Activated T-cell treated with anti-CD3 and anti-CD28 coated beads, Interleukin-2, amount 50 U/mL, for 72 hours (primary cell): ENCODE measurements around the gene ACAP3. TPM values are rescaled to one million over a fixed set of nuclear protein-coding genes. Genes with fewer than 3 reads are reported as not detected.

Experiments
- ATAC-seq, 2 donors: fragments of 150-1000 bp; cut with Tn5 transposase; replicated peaks in 1 of 2; 2 replicates each; pipeline ENCODE4 v1.10.0; 2021; ENCODE audit warnings: moderate library complexity in 2 of 2, mild to moderate bottlenecking in 1 of 2
- DNase-seq, 2 donors: peaks; one replicate each; pipeline ENCODE4 v3.0.0; 2021 to 2022; ENCODE audit warnings: mixed read lengths in 1 of 2
- H3K27ac Mint-ChIP-seq: one replicate; pipeline ENCODE4 v1.8.0; 2022; ENCODE audit warnings: mild to moderate bottlenecking, moderate library complexity, mixed read lengths
- H3K27me3 Mint-ChIP-seq: one replicate; pipeline ENCODE4 v1.8.0; 2022; ENCODE audit warnings: low read depth, mixed read lengths
- H3K36me3 Mint-ChIP-seq, 2 donors: one replicate each; pipeline ENCODE4 v1.8.0; 2022; ENCODE audit warnings: mixed read lengths in 2 of 2, mild to moderate bottlenecking in 1 of 2; ENCODE audit not compliant: insufficient read depth in 2 of 2
- H3K4me1 Mint-ChIP-seq: one replicate; pipeline ENCODE4 v1.8.0; 2022; ENCODE audit warnings: low read depth, mixed read lengths
- H3K4me3 Mint-ChIP-seq, 2 donors: one replicate each; pipeline ENCODE4 v1.8.0; 2022; ENCODE audit warnings: mild to moderate bottlenecking in 2 of 2, mixed read lengths in 2 of 2, moderate library complexity in 2 of 2
- H3K9me3 Mint-ChIP-seq, 2 donors: one replicate each; pipeline ENCODE4 v1.8.0; 2022; ENCODE audit warnings: mixed read lengths in 2 of 2
- total RNA-seq, 2 donors: library from RNA; stranded (reverse); gene quantifications; one replicate each; pipeline ENCODE4 v1.2.3, GENCODE V29; 2022

Gene ACAP3
- total RNA-seq = 10 to 100 TPM; 28.6 to 37.9 TPM

- Mint-ChIP-seq H3K9me3 (no peaks in the 10 kb centered on the region), H3K4me1 (peaks cover 16% of the 10 kb centered on the region), H3K27ac (no peak within 1 kb of the TSS), H3K36me3 (no peaks in the 10 kb centered on the region), H3K4me3 (peak within 1 kb of the TSS; percentile 87 to 92), H3K27me3 (no peaks in the 10 kb centered on the region)
- DNase-seq (peak; percentile 92 to 93), ATAC-seq (peak; percentile 81 to 83)
Observed at GRCh38 chr1:1307923-1308755, at the start of gene ACAP3, which contains the start of gene PUSL1. ACAP3 (minus strand) TSS chr1:1307930; CDS start chr1:1307815, 115 bp downstream. PUSL1 (plus strand) TSS chr1:1308597; CDS start chr1:1308644, 47 bp downstream.

GRCh38 chr1:1356796-1357401, 49.2 kb upstream of the ACAP3 start:
- peaks cover 14% of the 10 kb centered on the region for H3K4me1 Mint-ChIP-seq
- no peaks in the 10 kb centered on the region for H3K9me3 Mint-ChIP-seq
- no peaks in the 10 kb centered on the region for H3K36me3 Mint-ChIP-seq
- ATAC-seq = peak in 1 of 2 donors; percentile 8
- H3K27me3 Mint-ChIP-seq = peaks cover 12% of the 10 kb centered on the region
- no peak overlapping the region for H3K4me3 Mint-ChIP-seq
- DNase-seq = no peak
- no peak overlapping the region for H3K27ac Mint-ChIP-seq

- H3K27me3 Mint-ChIP-seq = peaks cover 12% of the 10 kb centered on the region
- H3K36me3 Mint-ChIP-seq = no peaks in the 10 kb centered on the region
- H3K9me3 Mint-ChIP-seq = no peaks in the 10 kb centered on the region
- H3K27ac Mint-ChIP-seq = no peak overlapping the region
- peaks cover 14% of the 10 kb centered on the region for H3K4me1 Mint-ChIP-seq
- H3K4me3 Mint-ChIP-seq = no peak overlapping the region
- ATAC-seq (no peak), DNase-seq (no peak)
Observed at GRCh38 chr1:1356166-1356795, 48.6 kb upstream of the ACAP3 start.

- ATAC-seq (peak; percentile 21 to 30), DNase-seq (peak in 1 of 2 donors; percentile 31)
- Mint-ChIP-seq H3K9me3 (no peaks in the 10 kb centered on the region), H3K36me3 (no peaks in the 10 kb centered on the region), H3K27me3 (peaks cover 12% of the 10 kb centered on the region), H3K27ac (no peak overlapping the region), H3K4me1 (peaks cover 14% of the 10 kb centered on the region), H3K4me3 (no peak overlapping the region)
Observed at GRCh38 chr1:1355416-1355815, 47.7 kb upstream of the ACAP3 start.

GRCh38 chr1:1354271-1355247, 46.8 kb upstream of the ACAP3 start:
- DNase-seq (no peak), ATAC-seq (no peak)
- H3K4me1 Mint-ChIP-seq = peaks cover 14% of the 10 kb centered on the region
- H3K27ac Mint-ChIP-seq = no peak overlapping the region
- peaks cover 12% of the 10 kb centered on the region for H3K27me3 Mint-ChIP-seq
- H3K36me3 Mint-ChIP-seq = no peaks in the 10 kb centered on the region
- no peaks in the 10 kb centered on the region for H3K9me3 Mint-ChIP-seq
- peak overlapping the region; percentile 51 to 54 for H3K4me3 Mint-ChIP-seq

GRCh38 chr1:1353389-1354151, 45.8 kb upstream of the ACAP3 start:
- no peak for DNase-seq
- H3K27ac Mint-ChIP-seq = no peak overlapping the region
- peaks cover 6% of the 10 kb centered on the region for H3K4me1 Mint-ChIP-seq
- no peak overlapping the region for H3K4me3 Mint-ChIP-seq
- H3K9me3 Mint-ChIP-seq = no peaks in the 10 kb centered on the region
- no peak for ATAC-seq
- no peaks in the 10 kb centered on the region for H3K36me3 Mint-ChIP-seq
- H3K27me3 Mint-ChIP-seq = peaks cover 12% of the 10 kb centered on the region

- ATAC-seq = no peak
Observed at GRCh38 chr1:1352786-1353388, 45.2 kb upstream of the ACAP3 start.

GRCh38 chr1:1351511-1352427, 44.0 kb upstream of the ACAP3 start:
- Mint-ChIP-seq H3K4me3 (peak overlapping the region; percentile 48 to 72), H3K9me3 (no peaks in the 10 kb centered on the region), H3K27ac (no peak overlapping the region), H3K4me1 (peaks cover 17% of the 10 kb centered on the region), H3K36me3 (no peaks in the 10 kb centered on the region), H3K27me3 (peaks cover 12% of the 10 kb centered on the region)
- DNase-seq = no peak
- ATAC-seq = no peak

More at GRCh38 chr1:1352786-1353388, 45.2 kb upstream of the ACAP3 start:
- no peak for DNase-seq
- Mint-ChIP-seq H3K4me3 (peak overlapping the region in 1 of 2 donors; percentile 72), H3K9me3 (no peaks in the 10 kb centered on the region), H3K27ac (no peak overlapping the region), H3K4me1 (peaks cover 7% of the 10 kb centered on the region), H3K27me3 (peaks cover 12% of the 10 kb centered on the region), H3K36me3 (no peaks in the 10 kb centered on the region)

GRCh38 chr1:1349256-1350012, 41.7 kb upstream of the ACAP3 start, which contains the start of gene DVL1:
DVL1 (minus strand) TSS chr1:1349418; CDS start chr1:1349065, 353 bp downstream.
- Mint-ChIP-seq H3K36me3 (no peaks in the 10 kb centered on the region), H3K4me1 (peaks cover 17% of the 10 kb centered on the region), H3K27ac (no peak within 1 kb of the TSS), H3K4me3 (peak within 1 kb of the TSS; percentile 80), H3K9me3 (no peaks in the 10 kb centered on the region), H3K27me3 (peaks cover 12% of the 10 kb centered on the region)
- peak; percentile 79 to 82 for DNase-seq
- ATAC-seq = peak; percentile 78 to 81
